Body of pancreas (tissue), 4 donors: ENCODE results near the gene DENND1C.

ENCODE experiments used
- CTCF ChIP-seq, 7 experiments: fragments of 450-650 bp in 4 of 7; fragments of 200-600 bp in 3 of 7; sonication (generic) in 3 of 7; IDR thresholded peaks; one replicate each; pipeline ENCODE4 v1.5.1; 2016 to 2019; ENCODE audit warnings: antibody characterized with exemption in 7 of 7
- POLR2A ChIP-seq, 3 donors: fragments of 450-650 bp; IDR thresholded peaks; one replicate each; pipeline ENCODE4 v1.6.1; 2016; ENCODE audit warnings: antibody characterized with exemption in 3 of 3, mild to moderate bottlenecking in 2 of 3

GRCh38 chr19:6457958-6458694, 23.5 kb downstream of the DENND1C start:
- TF ChIP-seq CTCF (IDR thresholded peaks at IDR 0.05) (no peak), POLR2A (IDR thresholded peaks at IDR 0.05) (no peak)
